A204.1 (cell line): ENCODE data around the gene ELOVL5.
"Not testable (repeated sequence)": the region's sequence is repeated elsewhere in the genome, so short reads cannot be mapped to it uniquely, and the experiment has no call there.

ENCODE experiments used
- FAIRE-seq: peaks from 2 replicates; lab custom pipeline; 2012; peaks lifted over from hg19 to GRCh38; lab: Jason Lieb, UNC

ELOVL5 gene

DNA sequence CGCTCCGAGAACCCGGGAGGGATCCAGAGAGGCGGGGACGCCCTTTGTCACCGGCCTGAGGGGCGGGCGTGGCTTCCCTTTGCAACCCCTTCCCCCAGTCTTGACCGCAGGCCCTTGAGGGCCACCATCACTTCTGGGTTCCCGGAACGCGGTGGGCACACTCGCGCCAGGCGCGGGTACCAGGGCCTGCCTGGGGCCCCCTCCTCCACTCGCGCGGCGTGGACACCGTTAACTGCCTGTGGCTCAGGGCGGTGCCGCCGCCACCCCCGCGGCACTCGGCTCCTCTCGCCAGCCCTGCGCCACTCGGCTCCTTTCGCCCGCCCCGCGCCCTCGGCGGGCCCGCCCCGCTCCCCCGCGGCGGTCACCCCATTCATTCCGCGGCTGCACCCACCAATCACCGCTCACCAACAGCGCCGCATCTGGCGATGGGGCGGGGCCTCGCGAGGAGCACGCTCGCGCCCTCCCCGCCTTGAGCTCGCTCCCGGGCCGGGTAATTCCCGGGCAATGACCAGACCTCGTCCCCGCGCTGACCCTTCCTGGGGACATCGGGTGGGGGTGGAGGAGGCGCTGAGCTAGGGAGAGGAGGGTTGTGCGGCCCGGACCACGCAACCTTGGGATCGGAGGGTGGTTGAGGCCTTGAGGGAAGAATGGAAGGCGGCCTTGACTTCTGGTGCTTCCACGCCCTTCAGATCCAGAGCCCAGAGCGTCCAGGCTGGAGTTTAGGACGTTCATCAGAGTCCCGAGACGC, 10.5 kb upstream of the ELOVL5 start:
- no peak for FAIRE-seq

DNA sequence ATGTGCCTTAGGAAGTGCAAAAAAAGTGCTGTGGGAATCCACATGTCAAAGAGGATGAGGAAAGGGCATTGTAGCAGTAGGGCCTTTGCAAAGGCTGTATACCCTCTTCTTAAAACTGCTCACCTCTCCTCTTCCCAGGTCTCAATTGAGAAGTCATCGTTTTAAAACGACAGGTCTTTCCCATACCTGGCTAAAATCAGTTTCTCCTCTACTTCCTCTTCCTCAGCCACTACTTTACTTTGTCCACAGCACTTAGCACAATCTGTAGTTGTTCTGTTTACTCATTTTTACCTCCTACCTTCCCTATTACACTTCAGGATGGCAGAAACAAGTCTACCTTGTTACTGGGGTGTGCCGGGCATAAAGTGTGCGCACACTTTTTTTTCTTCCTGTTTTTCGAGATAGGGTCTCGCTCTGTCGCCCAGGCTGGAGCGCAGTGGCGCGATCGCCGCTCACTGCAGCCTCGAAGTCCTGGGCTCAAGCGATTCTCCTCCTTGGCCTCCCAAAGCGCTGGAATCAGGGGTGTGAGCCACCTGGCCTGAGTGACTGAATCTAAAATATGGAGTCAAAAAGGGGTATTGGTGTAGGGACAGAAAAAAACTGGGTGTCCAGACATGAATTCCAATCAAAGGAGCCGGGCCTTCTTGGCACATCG, 9.8 kb upstream of the ELOVL5 start:
- FAIRE-seq, result no peak

DNA sequence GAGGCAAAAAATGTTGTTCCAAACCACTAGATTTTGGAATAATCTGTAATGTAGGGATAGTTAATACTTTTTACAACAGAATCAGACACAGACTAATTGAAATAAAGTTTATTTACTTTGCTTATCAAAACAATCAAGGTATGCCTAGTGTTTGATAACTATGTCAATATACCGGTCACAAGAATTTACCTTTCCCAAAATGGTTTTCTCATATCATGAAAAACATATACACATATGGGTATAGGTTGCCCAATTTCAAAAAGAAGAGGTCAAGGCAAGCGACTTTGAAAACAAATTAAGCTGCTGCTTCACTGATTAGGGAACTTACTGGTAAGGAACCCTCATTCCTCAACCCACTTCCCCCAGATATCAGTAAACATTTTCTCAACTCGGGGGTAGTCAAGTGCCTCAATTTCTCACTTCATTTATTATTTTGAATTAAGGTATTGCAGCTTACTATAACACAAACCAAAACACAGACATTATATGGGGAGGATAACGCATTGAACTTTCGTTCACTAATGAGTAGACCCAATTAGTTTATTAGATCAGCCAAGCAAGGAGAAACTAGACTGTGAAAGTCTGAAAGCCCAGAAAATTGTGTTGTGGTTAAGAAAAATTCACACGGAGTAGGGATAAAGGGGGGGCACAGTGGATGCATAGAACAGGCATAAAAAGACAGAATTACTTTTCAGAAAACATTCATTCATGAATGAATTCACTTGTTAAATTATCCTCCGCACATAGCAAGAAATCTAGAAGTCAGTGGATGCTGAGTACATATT, 9.0 kb upstream of the ELOVL5 start:
- FAIRE-seq, result no peak

DNA sequence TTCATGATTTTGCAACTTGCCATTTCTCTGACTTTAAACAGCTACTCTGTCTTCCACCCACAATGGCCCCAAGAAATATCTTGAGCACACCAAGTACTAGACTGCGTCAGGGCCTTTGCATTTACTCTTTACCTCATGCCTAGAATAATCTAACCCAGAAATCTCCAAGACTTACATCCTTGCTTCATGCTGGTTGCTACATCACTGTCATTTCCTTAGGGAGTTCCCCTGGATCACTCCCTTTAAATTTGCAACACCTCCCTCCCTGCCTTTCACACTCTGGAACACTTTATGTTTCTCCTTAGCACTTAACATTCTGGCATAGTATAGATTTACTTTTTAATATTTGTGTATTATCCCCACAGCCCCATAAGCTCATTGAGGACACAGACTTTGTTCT, 4.9 kb upstream of the ELOVL5 start:
- no peak for FAIRE-seq

DNA sequence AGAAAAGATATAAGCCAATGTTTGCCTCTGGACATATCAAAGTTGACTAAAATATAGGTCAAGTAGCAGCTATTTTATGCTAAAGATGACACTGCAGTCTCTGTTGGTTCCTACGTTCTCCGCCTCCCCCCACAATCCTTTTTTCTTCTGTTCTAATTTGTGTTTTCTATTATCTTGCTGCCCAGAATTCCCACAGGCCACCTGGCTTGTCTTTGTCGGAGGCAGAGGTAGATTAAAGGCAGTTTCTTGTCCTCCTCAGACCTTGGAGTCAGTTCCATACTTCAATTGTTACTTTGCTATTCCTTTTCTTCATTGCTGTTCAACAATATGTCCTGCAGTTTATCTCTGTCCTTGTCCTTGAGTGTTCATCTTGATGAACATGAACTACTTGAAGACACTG, 3.6 kb upstream of the ELOVL5 start:
- no peak for FAIRE-seq

DNA sequence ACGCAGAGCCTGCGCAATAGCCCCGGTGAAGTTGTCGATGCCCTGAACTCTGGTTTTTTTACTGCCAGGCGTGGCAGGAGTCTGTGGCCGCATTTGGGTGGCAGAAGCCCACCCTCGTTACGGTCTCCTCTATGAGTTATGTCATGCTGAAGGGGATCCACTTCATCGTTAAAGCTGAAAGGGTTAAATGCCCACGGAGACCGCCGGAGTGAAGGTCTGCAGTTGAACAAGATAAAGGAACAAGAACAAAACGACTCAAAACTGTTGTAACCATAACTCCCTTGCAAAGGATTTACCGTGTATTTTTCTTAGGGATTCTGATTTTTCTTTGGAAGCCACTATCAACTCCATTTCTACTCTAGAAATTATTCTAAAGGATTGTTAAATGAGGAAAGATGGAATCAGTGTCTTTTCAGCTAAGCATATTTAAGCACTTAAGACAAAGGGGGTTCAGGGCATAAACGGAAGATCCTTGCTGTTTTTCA, 501 bp upstream of the ELOVL5 start:
- FAIRE-seq, result no peak

DNA sequence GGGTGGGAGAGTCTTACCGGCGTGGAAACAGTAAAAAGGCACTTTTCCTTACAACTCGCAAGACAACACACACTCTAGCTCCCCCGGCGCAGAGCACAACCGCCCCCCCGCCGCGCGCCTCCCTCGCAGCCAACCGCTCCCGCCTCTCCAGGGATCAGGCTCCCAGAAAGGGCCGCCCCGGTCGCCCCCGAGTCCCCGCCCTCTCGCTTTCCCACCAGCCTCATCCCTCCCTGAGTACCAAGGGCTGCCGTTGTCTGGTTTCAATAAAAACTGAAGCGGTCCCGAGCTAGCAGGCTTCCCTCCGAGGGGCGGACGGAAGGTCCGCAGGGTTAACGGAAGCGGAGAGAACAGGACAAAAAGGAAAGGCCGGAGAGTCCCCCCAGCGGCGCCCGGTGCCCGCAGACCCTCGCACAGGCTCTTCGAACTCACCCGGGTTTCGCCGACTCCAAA, 804 bp downstream of the ELOVL5 start:
- FAIRE-seq, result no peak

DNA sequence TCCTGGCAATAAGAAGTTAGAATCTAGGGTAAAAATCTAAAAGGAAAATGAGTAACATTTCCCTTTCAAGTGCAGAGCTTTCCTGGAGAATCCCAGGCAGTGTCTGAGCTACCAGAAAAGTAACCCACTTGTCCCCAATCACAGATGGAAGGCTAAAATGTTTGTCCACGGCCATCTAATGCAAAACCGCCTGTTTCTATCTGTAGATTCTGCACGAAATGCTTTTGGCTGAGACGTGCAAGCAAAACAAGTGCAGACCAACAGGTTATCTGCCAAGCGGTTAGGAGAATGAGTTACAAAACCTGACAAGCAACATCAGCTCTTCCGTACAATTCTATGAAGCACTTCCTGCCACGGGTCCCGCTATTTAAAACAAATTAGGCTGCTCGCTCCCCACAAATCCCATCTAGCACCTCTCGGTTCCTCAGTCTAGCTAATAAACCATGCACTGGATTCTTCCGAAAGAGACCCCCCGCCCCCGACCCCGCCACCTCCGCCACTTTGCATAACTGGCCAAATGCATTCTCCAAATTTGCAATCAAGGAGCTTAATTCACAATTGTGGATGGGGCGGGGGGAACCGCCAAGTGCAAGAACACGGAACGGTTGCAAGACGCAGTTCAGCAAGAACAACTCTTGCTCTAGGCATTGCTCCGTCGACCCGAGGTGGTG, 1.4 kb downstream of the ELOVL5 start:
- no peak for FAIRE-seq

DNA sequence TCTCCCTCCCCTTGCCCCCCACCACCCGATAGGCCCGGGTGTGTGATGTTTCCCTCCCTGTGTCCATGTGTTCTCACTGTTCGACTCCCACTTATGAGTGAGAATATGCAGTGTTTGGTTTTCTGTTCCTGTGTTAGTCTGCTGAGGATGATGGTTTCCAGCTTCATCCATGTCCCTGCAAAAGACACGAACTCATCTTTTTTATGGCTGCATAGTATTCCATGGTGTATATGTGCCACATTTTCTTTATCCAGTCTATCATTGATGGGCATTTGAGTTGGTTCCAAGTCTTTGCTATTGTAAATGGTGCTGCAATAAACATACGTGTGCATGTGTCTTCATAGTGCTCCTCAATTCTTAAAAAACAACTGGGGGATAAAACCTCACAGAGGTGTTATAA, 2.7 kb downstream of the ELOVL5 start:
- FAIRE-seq, result not testable (repeated sequence)

DNA sequence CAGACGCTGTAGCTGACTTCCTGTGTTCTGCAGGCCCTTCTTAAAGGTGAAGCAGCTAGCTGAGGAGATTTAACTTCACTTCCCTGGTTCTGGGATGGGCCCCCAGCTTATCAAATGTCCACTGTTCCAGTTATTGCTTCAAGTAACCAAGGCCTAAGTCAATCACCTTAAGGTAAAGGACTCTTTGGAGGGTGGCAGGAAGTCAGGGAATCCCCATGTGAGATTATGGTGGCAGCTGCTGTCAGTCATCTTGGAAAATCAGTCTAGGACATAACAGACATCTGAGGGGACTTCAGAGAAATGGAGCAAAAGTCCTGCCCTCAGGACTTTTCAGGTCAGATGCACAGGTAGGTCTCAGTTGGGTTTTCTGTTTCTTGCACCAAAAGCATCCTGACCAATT, 3.8 kb downstream of the ELOVL5 start:
- no peak for FAIRE-seq

DNA sequence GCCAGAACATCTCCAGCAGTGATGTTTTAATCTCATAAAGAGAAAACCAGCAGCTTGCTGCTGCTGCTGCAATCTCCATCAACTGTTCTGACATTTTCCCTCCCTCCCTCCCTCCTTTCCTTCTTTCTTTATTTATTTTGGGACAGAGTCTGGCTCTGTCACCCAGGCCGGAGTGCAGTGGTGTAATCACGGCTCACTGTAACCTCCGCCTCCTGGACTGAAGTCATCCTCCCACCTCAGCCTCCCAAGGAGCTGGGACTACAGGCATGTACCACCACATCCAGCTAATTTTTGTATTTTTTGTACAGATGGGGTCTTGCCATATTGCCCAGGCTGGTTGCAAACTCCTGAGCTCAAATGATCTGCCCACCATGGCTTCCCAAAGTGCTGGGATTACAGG, 5.7 kb downstream of the ELOVL5 start:
- no peak for FAIRE-seq

DNA sequence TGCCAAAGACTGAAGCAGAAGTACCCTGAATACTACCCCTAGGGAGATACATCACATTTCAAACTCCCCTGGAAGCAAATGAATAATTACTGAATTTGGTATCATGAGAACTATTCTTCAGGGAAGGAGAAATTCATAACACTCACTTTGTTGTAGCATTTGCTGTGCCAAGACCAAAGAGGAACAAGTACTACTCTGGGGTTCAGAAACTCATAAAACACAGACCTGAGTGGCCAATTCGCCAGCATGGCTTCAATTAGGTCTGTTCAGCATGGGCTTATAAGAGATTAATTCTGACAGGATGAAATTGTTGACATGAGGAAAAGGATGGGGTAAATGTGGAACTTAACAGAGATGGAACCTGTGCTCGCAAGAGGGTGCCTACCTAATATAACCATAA, 6.5 kb downstream of the ELOVL5 start:
- no peak for FAIRE-seq

DNA sequence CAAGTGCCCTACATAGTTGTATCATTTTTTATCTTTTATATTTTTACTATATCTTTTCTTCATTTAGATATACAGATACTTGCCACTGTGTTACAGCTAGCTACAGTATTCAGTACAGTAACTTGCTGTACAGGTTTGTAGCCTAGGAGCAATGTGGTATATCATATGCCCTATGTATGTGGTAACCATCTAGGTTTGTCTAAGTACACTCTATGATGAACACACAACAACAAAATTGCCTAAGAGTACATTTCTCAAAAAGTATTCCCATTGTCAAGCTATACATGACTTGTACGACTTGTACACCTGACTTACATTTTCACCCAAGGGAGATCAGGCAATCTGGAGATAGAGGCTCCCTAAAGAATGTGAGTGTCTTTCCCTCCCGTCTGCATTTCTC, 8.2 kb downstream of the ELOVL5 start:
- no peak for FAIRE-seq

DNA sequence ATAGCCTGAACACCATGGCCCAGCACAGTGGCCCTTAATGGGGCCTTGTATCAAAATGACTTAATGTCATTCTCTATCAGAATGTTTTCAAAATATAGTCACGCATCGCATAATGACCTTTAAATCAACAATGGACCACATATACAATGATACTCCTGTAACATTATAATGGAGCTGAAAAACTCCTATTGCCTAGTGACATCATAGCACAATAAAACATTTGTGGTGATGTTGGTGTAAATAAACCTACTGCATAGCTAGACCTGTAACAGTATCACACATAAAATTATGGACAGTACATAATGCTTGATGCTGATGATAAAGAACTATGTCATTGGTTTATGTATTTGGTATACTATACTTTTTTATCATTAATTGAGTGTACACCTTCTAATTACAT, 9.3 kb downstream of the ELOVL5 start:
- no peak for FAIRE-seq

DNA sequence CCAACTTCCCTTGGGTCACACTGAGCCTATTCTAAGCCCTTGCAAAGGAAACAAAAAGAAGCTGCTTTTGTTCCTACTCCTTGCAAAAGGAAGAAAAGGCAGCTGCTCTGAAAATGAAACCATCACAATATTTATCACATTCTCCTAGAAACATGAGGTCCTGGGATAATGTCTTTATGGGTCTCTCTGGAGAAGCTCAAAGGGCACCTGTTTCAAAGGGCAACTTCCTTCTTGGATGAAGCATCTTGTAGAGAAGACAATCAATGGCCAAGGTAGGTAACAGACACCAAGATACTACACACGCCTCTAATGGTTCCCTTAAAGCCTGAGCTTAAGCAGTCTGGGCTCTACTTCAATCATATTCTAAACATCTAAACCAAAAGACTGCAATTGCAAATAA, 10.4 kb downstream of the ELOVL5 start:
- no peak for FAIRE-seq

DNA sequence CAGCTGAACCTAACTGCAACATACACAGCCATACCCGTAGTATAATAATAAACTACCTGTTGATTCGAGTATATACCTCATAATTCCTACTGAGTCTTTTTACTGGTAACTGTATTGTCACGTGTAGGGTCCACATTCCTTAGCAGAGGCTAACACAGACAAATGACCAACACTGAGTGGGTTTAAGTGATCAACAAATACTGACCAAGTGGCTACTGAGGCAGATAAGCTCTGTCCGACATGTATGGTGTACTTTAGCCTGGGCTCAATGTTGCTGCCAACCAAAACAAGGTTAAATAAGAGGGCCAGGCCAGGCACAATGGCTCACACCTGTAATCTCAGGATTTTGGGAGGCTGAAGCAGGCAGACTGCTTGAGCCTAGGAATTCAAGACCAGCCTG, 12.7 kb downstream of the ELOVL5 start:
- FAIRE-seq, result no peak

DNA sequence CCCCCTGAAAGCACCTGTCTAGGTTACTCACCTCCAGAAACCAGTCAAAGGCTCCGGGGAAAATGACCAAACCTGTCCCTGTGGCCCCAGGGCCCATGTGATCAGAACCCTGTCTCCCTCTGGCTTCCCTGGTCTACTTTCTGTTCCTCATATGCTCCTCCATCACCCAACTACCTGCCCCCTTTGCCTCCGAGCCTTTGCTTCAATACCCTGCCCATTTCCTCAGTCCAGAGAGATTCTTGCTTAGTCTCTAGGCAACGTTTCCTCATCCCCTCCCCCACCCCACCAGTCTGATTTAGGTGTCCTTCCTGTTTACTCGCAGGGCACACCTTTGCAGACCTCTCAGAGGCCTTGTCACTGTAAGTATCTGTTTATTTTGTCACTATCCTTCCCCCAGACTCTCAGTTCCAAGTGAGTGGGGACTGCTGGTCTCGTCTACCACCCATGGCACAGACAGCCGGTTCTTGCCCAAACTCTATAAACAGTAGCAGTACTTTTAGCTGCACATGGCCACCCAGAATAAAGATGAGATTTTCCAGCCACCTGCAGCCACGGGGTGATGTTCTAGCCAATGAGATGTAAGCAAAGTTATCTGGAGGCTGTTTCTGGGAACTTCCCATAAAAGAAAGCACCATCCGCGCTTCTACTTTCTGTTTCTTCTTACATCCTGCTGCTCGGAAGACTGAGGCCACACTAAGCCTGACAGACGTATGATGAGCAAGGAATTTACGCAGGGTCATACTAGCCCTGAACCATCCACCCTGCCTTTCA, 13.3 kb downstream of the ELOVL5 start:
- FAIRE-seq, result no peak

DNA sequence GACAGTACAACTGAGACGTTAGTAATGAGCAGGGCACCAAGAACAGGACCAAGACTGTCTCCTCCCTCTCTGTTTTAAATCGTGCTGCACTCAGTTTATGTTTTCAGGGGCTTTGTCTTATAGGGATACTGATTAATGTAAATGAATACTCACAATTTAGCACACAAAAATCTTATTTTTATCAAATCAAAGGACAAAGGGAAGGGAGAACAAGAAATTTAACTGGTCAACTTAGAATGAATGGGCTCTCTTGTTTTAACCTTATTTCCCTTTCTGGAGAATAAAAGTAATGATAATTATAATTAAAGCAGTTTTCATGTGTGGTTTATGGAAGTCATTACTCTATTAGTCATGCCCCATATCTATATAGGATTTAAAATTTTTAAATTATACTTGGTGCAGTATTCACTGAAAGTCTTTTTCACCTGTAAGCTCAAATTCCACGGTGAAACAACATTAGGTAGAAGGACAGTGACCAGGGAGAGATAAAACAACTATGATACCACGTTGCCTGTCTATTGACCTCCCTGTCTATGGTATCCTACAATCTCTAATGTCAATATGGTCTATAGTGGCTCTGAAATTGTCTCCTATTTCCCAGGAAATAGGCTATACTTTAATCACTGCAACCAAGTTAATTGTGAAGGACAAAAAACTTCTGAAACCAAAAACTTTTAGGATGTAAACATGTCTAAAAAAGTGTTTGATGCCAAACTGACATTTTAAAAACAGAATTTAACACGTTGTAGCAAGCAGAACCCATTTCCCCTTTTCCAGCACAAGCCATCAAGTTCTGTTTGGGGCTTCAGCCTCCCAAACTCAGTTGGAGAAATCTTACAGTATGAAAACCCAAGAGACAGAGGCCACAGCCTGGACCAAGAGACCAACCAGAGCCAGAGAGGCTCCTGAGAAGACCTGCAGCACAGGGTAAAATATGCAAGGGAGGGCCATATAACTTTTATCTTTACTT, 15.0 kb downstream of the ELOVL5 start:
- no peak for FAIRE-seq

DNA sequence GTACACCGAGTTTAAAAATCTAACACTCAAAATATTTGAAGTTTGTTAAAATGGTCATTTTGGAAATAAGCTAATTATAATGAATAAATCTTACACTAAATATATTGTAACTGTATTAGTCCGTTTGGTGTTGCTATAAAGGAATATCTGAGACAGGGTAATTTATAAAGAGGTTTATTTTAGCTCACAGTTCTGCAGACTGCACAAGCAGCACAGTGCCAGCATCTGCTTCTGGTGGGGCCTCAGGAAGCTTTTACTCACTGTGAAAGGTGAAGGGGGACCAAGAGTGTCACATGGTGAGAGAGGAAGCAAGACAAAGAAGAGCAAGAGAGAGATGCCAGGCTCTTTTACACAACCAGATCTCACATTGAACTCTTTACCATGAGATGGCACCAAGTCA, 17.1 kb downstream of the ELOVL5 start:
- no peak for FAIRE-seq

DNA sequence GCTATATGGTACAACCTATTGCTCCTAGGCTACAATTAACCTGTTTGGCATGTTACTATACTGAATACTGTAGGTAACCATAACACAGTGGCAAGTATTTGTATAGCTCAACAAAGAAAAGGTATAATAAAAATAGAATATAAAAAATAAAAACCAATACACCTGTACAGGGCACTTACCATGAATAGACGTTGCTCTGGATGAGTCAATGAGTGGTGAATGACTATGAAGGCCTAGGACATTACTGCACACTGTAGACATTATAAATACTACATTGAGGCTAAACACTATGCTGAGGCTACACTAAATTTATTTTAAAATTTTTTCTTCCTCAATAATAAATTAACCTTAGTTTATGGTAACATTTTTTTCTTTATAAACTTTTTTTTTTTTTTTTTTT, 18.6 kb downstream of the ELOVL5 start:
- no peak for FAIRE-seq

DNA sequence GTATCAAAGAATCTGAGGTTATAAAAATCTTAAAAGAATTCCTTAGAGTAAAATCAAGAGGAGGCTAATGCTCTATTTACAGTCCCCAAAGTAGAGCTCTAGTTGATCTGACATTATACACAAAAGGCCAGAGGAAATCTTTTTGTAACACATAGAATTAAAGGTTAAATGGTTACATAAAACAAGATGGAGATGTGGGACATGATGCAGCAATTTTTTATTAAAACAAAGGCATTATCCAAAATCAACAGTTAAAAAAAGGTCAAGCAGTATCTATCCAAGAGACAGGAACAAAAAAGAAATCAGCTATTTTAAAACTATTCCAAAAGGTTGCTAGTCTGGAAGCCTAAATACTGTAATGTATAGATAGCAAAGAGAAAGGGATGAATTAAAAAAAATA, 20.4 kb downstream of the ELOVL5 start:
- no peak for FAIRE-seq
